CD4-positive, alpha-beta T cell (primary cell): Measurements from ENCODE around the gene ATP5F1B. TPM values are rescaled to one million over a fixed set of nuclear protein-coding genes. Genes with fewer than 3 reads are reported as not detected.
A peak's percentile ranks its signal among the peaks of the same experiment; 100 is the strongest.

Experiments used
- ATAC-seq: fragments of 200-7000 bp; cut with Tn5 transposase; one replicate; pipeline ENCODE4 v1.10.0; 2022; ENCODE audit warnings: mild to moderate bottlenecking; ENCODE audit not compliant: poor library complexity
- CTCF ChIA-PET: fragments of 350-600 bp; sonication (Branson Sonifier 250); formaldehyde crosslinking; loops from one replicate; lab custom pipeline; 2021; ENCODE audit warnings: antibody characterized with exemption, inconsistent platforms; lab: Charles Lee
- POLR2A ChIA-PET: fragments of 350-600 bp; sonication (Branson Sonifier 250); formaldehyde crosslinking; loops from one replicate; lab custom pipeline; 2021; ENCODE audit warnings: antibody characterized with exemption, inconsistent platforms; lab: Charles Lee
- DNase-seq, 14 experiments: peaks; one replicate each; pipeline ENCODE4 v3.0.0-alpha.2; 2013 to 2020; ENCODE audit warnings: mixed read lengths in 2 of 14
- H3K27ac ChIP-seq, 2 donors: one replicate each; pipeline versions ENCODE4 v1.5.1 to v1.7.0; 2013; ENCODE audit warnings: low read length in 2 of 2, low read depth in 1 of 2, mild to moderate bottlenecking in 1 of 2
- H3K27me3 ChIP-seq, 2 experiments: 1 replicate in 1 of 2; 2 replicates in 1 of 2; pipeline versions ENCODE4 v1.6.1 to v1.7.0; 2013; ENCODE audit warnings: low read length in 2 of 2, control low read depth in 1 of 2, mild to moderate bottlenecking in 1 of 2, moderate library complexity in 1 of 2; ENCODE audit not compliant: insufficient read depth in 2 of 2, control insufficient read depth in 1 of 2
- H3K36me3 ChIP-seq: one replicate; pipeline ENCODE4 v1.6.1; 2013; ENCODE audit warnings: low read length, control low read depth; ENCODE audit not compliant: insufficient read depth
- H3K4me1 ChIP-seq: one replicate; pipeline ENCODE4 v1.6.1; 2013; ENCODE audit warnings: low read length, control low read depth; ENCODE audit not compliant: insufficient read depth
- H3K4me3 ChIP-seq: one replicate; pipeline ENCODE4 v1.5.1; 2013; ENCODE audit warnings: mild to moderate bottlenecking, low read length, moderate library complexity
- H3K9me3 ChIP-seq, 2 experiments: 1 replicate in 1 of 2; 2 replicates in 1 of 2; pipeline versions ENCODE4 v1.6.1 to v1.7.0; 2013; ENCODE audit warnings: low read length in 2 of 2, mild to moderate bottlenecking in 2 of 2, control low read depth in 1 of 2, moderate library complexity in 1 of 2; ENCODE audit not compliant: control insufficient read depth in 1 of 2, insufficient read depth in 1 of 2
- H3K27ac Mint-ChIP-seq: one replicate; pipeline ENCODE4 v1.8.0; 2020; ENCODE audit warnings: mixed read lengths
- H3K27me3 Mint-ChIP-seq: one replicate; pipeline ENCODE4 v1.8.0; 2021; ENCODE audit warnings: mixed read lengths
- H3K36me3 Mint-ChIP-seq: one replicate; pipeline ENCODE4 v1.8.0; 2021; ENCODE audit warnings: low read depth, mixed read lengths
- H3K4me1 Mint-ChIP-seq: one replicate; pipeline ENCODE4 v1.8.0; 2021; ENCODE audit warnings: low read depth, mixed read lengths
- H3K4me3 Mint-ChIP-seq: one replicate; pipeline ENCODE4 v1.8.0; 2020; ENCODE audit warnings: mild to moderate bottlenecking, mixed read lengths
- H3K9me3 Mint-ChIP-seq: one replicate; pipeline ENCODE4 v1.8.0; 2020; ENCODE audit warnings: mixed read lengths
- intact Hi-C, 2 experiments: fragments of 100-400 bp; cut with DNase I in 1 of 2; cut with micrococcal nuclease in 1 of 2; formaldehyde crosslinking; loops; one replicate each; pipeline versions ENCODE4 v1.15.1 to v1.9.0; 2023 to 2025; cut with DNase I, micrococcal nuclease
- polyA plus RNA-seq, 2 donors: library from polyadenylated mRNA; unstranded; fragments of 120-200 nt; gene quantifications; one replicate each; pipeline ENCODE4 v1.2.1, GENCODE V29; 2013
- total RNA-seq, 174 experiments: library from RNA in 2 of 174; stranded (reverse) in 2 of 174; gene quantifications; one replicate each; pipeline ENCODE4 v1.2.3 and lab custom pipeline; 2021 to 2026
- TF ChIP-seq, protein P1 (sequence below): fragments of 200-600 bp; IDR thresholded peaks from one replicate; pipeline ENCODE4 v1.8.0; 2022; ENCODE audit warnings: antibody characterized with exemption, mild to moderate bottlenecking

Gene ATP5F1B
- total RNA-seq (100 to 1,000 TPM; 305 to 318 TPM), total RNA-seq (lab: John Stamatoyannopoulos, UW) (201 to 1,032 (median 294) reads per million in 172 experiments)
- polyA plus RNA-seq (2013, experiment 1 of 2): 309 TPM
- 310 TPM for polyA plus RNA-seq (2013, experiment 2 of 2)

DNA sequence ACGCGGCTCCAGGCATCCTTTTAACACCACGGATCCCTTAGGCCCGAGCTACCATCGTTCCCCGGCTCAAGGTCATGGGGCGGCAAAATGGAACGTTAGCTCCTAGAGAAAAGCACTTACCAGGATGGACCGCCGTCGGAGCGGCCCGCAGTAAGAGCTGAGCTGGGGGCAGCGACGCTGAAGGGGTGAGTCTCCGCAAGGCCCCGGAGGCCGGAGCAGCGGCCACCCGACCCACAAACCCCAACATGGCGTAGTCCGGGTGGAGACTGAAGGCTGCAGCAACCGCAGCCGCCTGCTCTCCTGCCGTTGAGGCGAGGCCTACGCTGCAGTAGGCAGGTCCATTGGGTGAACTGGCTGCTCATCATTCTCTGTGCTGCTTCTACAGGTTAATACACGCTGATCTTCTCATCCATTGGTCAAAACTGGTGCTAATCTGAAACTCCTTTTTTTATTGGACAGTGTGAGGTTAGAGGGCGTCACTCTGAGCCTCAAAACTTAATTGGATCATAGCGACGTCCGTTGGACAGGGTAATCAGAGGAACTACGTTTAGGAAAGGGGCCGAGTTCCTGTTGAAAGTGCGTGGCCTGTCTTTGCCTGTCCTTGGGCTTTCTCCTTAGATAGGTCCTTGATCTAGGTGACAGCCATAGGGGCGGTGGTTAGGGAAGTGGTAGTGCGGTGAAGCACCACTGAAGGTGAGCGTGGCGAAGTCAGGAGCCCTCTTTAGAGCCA lies at the start of gene ATP5F1B:
TSS of gene ATP5F1B (minus strand) at position 268 of the 730 bp plus-strand sequence. CDS start at position 247, 21 bp downstream.
- peak within 1 kb of the TSS; percentile 85 for H3K4me3 Mint-ChIP-seq
- TF ChIP-seq, protein P1, sequence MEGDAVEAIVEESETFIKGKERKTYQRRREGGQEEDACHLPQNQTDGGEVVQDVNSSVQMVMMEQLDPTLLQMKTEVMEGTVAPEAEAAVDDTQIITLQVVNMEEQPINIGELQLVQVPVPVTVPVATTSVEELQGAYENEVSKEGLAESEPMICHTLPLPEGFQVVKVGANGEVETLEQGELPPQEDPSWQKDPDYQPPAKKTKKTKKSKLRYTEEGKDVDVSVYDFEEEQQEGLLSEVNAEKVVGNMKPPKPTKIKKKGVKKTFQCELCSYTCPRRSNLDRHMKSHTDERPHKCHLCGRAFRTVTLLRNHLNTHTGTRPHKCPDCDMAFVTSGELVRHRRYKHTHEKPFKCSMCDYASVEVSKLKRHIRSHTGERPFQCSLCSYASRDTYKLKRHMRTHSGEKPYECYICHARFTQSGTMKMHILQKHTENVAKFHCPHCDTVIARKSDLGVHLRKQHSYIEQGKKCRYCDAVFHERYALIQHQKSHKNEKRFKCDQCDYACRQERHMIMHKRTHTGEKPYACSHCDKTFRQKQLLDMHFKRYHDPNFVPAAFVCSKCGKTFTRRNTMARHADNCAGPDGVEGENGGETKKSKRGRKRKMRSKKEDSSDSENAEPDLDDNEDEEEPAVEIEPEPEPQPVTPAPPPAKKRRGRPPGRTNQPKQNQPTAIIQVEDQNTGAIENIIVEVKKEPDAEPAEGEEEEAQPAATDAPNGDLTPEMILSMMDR: no peak
- Histone ChIP-seq H3K36me3 (peaks cover 39% of the 10 kb centered on the region), H3K9me3 (no peaks in the 10 kb centered on the region), H3K27me3 (no peaks in the 10 kb centered on the region), H3K4me1 (peaks cover 36% of the 10 kb centered on the region), H3K27ac (peak within 1 kb of the TSS; percentile 86 to 91), H3K4me3 (peak within 1 kb of the TSS; percentile 83)
- POLR2A ChIA-PET: interaction anchor here (0.5 to 4.9 kb wide), 25 partner anchors 9 to 1905 kb away, joined by 3 to 102 read pairs (median 4); partner anchors contain the start of genes BAZ2A, NACA, PRIM1 and PTGES3
- H3K9me3 Mint-ChIP-seq: no peaks in the 10 kb centered on the region
- peak; percentile 74 to 99 (median 84) for DNase-seq
- no peaks in the 10 kb centered on the region for H3K27me3 Mint-ChIP-seq
- H3K27ac Mint-ChIP-seq: peak within 1 kb of the TSS; percentile 88
- CTCF ChIA-PET: interaction anchor here (0.6 to 3.9 kb wide), 6 partner anchors 10 to 182 kb away, joined by 3 to 25 read pairs (median 4); no protein-coding TSS in a partner anchor
- ATAC-seq: peak; percentile 95
- H3K4me1 Mint-ChIP-seq: peaks cover 34% of the 10 kb centered on the region
- intact Hi-C loops: loop anchor here (1.0 to 2.0 kb wide), 5 partner anchors 10 to 79 kb away; partner anchors contain the start of genes NACA (in 2 of the 2) and PTGES3 (in 1 of the 2)
- peaks cover 48% of the 10 kb centered on the region for H3K36me3 Mint-ChIP-seq

DNA sequence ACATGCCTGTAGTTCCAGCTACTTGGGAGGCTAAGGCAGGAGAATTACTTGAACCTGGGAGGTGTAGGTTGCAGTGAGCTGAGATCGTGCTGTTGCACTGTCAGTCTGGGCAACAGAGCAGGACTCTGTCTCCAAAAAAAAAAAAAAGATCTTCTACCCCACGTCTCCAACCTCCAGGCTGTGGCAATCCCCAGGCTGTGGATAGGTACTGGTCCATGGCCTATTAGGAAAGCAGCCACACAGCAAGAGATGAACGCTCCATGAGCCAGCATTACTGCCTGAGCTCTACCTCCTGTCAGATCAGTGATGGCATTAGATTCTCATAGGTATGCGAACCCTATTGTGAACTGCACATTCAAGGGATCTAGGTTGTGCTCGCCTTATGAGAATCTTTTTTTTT lies 48.4 kb upstream of the ATP5F1B start:
- DNase-seq (no peak), ATAC-seq (no peak)
- TF ChIP-seq, protein P1: no peak
- Mint-ChIP-seq H3K4me3 (no peak overlapping the region), H3K36me3 (no peaks in the 10 kb centered on the region), H3K9me3 (no peaks in the 10 kb centered on the region), H3K4me1 (peaks cover 1% of the 10 kb centered on the region), H3K27me3 (no peaks in the 10 kb centered on the region), H3K27ac (no peak overlapping the region)
- ChIA-PET CTCF (interaction anchor here (0.7 kb wide), 1 partner anchor 57 kb away, joined by 3 read pairs; no protein-coding TSS in a partner anchor), POLR2A (interaction anchor here (0.7 kb wide), 1 partner anchor 10 kb away, joined by 3 read pairs; no protein-coding TSS in a partner anchor)
- H3K9me3 ChIP-seq: no peaks in the 10 kb centered on the region
- intact Hi-C loops: no loop called here
- no peaks in the 10 kb centered on the region for H3K27me3 ChIP-seq
- H3K4me3 ChIP-seq: no peak overlapping the region
- peaks cover 3% of the 10 kb centered on the region for H3K4me1 ChIP-seq
- no peak overlapping the region for H3K27ac ChIP-seq
- H3K36me3 ChIP-seq: no peaks in the 10 kb centered on the region

DNA sequence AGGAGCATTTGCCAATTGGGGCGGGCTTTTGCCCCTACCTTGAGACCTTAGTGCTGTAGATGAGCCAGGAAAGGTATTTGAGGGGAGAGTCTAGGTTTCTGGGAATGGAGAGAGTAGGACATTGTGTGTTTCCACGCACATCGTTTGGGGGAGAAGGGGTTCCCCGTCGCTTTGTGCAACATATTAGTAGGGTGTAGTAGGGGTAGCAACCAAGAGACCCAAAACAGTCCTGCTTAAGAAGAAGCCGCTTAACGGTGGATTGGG lies 43.0 kb upstream of the ATP5F1B start:
- no peaks in the 10 kb centered on the region for H3K9me3 Mint-ChIP-seq
- ChIA-PET CTCF (interaction anchor here (0.6 to 2.6 kb wide), 3 partner anchors 10 to 60 kb away, joined by 3 to 12 read pairs (median 4); no protein-coding TSS in a partner anchor), POLR2A (interaction anchor here (0.7 to 8.6 kb wide), 29 partner anchors 9 to 859 kb away, joined by 3 to 155 read pairs (median 7); partner anchors contain the start of genes ARHGAP9, ATP5F1B, BAZ2A and CNPY2)

More for the DNA sequence above, 43.0 kb upstream of the ATP5F1B start:
- DNase-seq (no peak), ATAC-seq (no peak)
- peak overlapping the region; percentile 98 to 99 for H3K27ac ChIP-seq
- peaks cover 41% of the 10 kb centered on the region for H3K4me1 Mint-ChIP-seq
- peaks cover 36% of the 10 kb centered on the region for H3K4me1 ChIP-seq
- intact Hi-C loops: loop anchor here (1.0 to 2.0 kb wide), 3 partner anchors 37 to 64 kb away; partner anchors contain the start of genes ATP5F1B (in 1 of the 2), NACA (in 1 of the 2) and PRIM1 (in 1 of the 2)
- H3K27me3 ChIP-seq: no peaks in the 10 kb centered on the region
- no peaks in the 10 kb centered on the region for H3K36me3 ChIP-seq
- peak overlapping the region; percentile 96 for H3K4me3 ChIP-seq
- TF ChIP-seq, protein P1: no peak
- H3K27me3 Mint-ChIP-seq: no peaks in the 10 kb centered on the region
- H3K27ac Mint-ChIP-seq: peak overlapping the region; percentile 96
- no peaks in the 10 kb centered on the region for H3K9me3 ChIP-seq
- peaks cover 45% of the 10 kb centered on the region for H3K36me3 Mint-ChIP-seq
- peak overlapping the region; percentile 100 for H3K4me3 Mint-ChIP-seq
